Adrenal gland (tissue), 12 donors: ENCODE results near the gene PNPLA2. TPM values are rescaled to one million over a fixed set of nuclear protein-coding genes. Genes with fewer than 3 reads are reported as not detected.

Experiments used
- DNase-seq, 7 donors: peaks; one replicate each; pipeline ENCODE4 v3.0.0-alpha.2; 2019 to 2020
- H3K27ac ChIP-seq, 5 donors: fragments of 200-600 bp; sonication (generic) in 4 of 5; 1 replicate in 3 of 5; 2 replicates in 2 of 5; pipeline versions ENCODE4 v1.5.1 to v1.8.0; 2016 to 2020; ENCODE audit warnings: mild to moderate bottlenecking in 1 of 5
- H3K27me3 ChIP-seq: fragments of 200-600 bp; 2 replicates; pipeline ENCODE4 v1.8.0; 2021
- H3K36me3 ChIP-seq, 2 donors: fragments of 200-600 bp; replicated peaks in 1 of 2; 1 replicate in 1 of 2; 2 replicates in 1 of 2; pipeline versions ENCODE4 v1.5.1 to v1.8.0; 2018 to 2022
- H3K4me1 ChIP-seq, 2 donors: fragments of 200-600 bp; replicated peaks in 1 of 2; 1 replicate in 1 of 2; 2 replicates in 1 of 2; pipeline versions ENCODE4 v1.5.1 to v1.8.0; 2018 to 2021
- H3K4me3 ChIP-seq, 4 donors: fragments of 200-600 bp; sonication (generic) in 3 of 4; one replicate each; pipeline ENCODE4 v1.5.1; 2016 to 2018
- H3K9me3 ChIP-seq, 3 donors: fragments of 200-600 bp; sonication (generic) in 1 of 3; replicated peaks in 1 of 3; 1 replicate in 2 of 3; 2 replicates in 1 of 3; pipeline versions ENCODE4 v1.5.1 to v1.8.0; 2016 to 2021
- POLR2A ChIP-seq, 2 donors: fragments of 450-650 bp; IDR thresholded peaks; one replicate each; pipeline ENCODE4 v1.6.1; 2017; ENCODE audit warnings: antibody characterized with exemption in 2 of 2, mild to moderate bottlenecking in 2 of 2, moderate library complexity in 1 of 2
- WGBS, 4 donors: extraction: QIAGEN DNeasy Blood & Tissue Kit in 2 of 4; methylation state at CpG; one replicate each; pipeline versions ENCODE4 v1.1.5 to v1.1.7; 2013 to 2017; 5-methylcytosine and 5-hydroxymethylcytosine counted together
- intact Hi-C, 2 donors: fragments of 100-400 bp; cut with DNase I; formaldehyde crosslinking; loops; one replicate each; pipeline versions ENCODE4 v1.14.1 to v1.15.0; 2022 to 2023
- polyA plus RNA-seq, 3 donors: library from polyadenylated mRNA; stranded (reverse); fragments of 200-250 nt in 2 of 3; fragments of 350-450 nt in 1 of 3; fragmentation: Illumina TruSeq in 1 of 3; extraction: RNeasy Lipid Tissue Mini Kit (QIAGEN cat#74804) in 1 of 3; gene quantifications; one replicate each; pipeline ENCODE4 v1.2.3, GENCODE V29; 2013 to 2014
- total RNA-seq, 9 donors: library from RNA; depleted of rRNA in 4 of 9; stranded (reverse); fragments of >200 nt in 4 of 9; fragments of 120-200 nt in 1 of 9; fragmentation: NEBNext Ultra II Directional in 1 of 9; extraction: Animal tissue kit (Norgen Biotek cat#: 25700) in 1 of 9; gene quantifications; one replicate each; pipeline versions ENCODE4 v1.1.0 to v1.2.4, GENCODE V29; 2013 to 2023
- TF ChIP-seq, protein P1 (sequence below), 6 experiments: fragments of 450-650 bp in 4 of 6; fragments of 200-600 bp in 2 of 6; sonication (generic) in 1 of 6; IDR thresholded peaks; 1 replicate in 5 of 6; 2 replicates in 1 of 6; pipeline versions ENCODE4 v1.5.1 to v1.8.0; 2016 to 2021; ENCODE audit warnings: antibody characterized with exemption in 6 of 6, mild to moderate bottlenecking in 2 of 6, moderate library complexity in 1 of 6
- donor health status: healthy with polysubstance abuse.
- donor health status: Bipolar disorder and iron deficiency.
- donor health status: DM: yes; HTN: yes; CAD: no.
- donor health status: DM: no; HTN: no; CAD: no.
- donor health status: DM: no; HTN: no; CAD: no.
- donor health status: DM: yes; HTN: yes; CAD: no.

Gene PNPLA2
- total and polyA plus RNA-seq, 12 donors = 24.1 to 403 (median 124) TPM

DNA sequence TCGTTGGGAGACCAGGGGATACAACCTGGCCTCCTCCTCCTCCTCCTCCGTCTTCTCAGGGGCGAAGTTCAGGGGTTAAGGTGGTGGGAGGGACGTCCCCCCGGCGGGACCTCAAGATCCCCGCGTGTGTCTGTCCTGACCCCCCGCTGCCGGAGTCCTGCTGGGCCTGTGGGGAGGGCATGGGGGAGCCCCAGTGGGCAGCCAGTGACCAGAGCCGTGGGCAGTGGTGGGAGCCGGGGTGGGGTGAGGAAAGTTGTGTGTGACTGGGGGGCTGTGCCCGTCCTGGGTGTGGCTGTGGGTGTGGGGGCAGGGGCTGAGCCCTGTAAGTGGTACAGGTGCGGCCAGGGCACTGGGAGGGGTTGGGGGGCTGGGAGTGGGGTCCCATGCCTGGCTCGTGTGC, 34.0 kb downstream of the PNPLA2 start:
- H3K4me3 ChIP-seq = no peak overlapping the region
- TF ChIP-seq, protein P1, sequence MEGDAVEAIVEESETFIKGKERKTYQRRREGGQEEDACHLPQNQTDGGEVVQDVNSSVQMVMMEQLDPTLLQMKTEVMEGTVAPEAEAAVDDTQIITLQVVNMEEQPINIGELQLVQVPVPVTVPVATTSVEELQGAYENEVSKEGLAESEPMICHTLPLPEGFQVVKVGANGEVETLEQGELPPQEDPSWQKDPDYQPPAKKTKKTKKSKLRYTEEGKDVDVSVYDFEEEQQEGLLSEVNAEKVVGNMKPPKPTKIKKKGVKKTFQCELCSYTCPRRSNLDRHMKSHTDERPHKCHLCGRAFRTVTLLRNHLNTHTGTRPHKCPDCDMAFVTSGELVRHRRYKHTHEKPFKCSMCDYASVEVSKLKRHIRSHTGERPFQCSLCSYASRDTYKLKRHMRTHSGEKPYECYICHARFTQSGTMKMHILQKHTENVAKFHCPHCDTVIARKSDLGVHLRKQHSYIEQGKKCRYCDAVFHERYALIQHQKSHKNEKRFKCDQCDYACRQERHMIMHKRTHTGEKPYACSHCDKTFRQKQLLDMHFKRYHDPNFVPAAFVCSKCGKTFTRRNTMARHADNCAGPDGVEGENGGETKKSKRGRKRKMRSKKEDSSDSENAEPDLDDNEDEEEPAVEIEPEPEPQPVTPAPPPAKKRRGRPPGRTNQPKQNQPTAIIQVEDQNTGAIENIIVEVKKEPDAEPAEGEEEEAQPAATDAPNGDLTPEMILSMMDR (IDR thresholded peaks at IDR 0.05) = no peak
- TF ChIP-seq POLR2A (IDR thresholded peaks at IDR 0.05) = no peak
- 79 to 93% (median 88%) methylated on average over 5 to 15 of the region's 15 CpGs for WGBS, 4 donors
- H3K9me3 ChIP-seq = no peaks in the 10 kb centered on the region
- no peak for DNase-seq
- intact Hi-C loops = no loop called here
- no peaks in the 10 kb centered on the region for H3K36me3 ChIP-seq
- peaks cover 10 to 13% of the 10 kb centered on the region in 2 donors for H3K4me1 ChIP-seq
- no peaks in the 10 kb centered on the region for H3K27me3 ChIP-seq
- no peak overlapping the region for H3K27ac ChIP-seq

DNA sequence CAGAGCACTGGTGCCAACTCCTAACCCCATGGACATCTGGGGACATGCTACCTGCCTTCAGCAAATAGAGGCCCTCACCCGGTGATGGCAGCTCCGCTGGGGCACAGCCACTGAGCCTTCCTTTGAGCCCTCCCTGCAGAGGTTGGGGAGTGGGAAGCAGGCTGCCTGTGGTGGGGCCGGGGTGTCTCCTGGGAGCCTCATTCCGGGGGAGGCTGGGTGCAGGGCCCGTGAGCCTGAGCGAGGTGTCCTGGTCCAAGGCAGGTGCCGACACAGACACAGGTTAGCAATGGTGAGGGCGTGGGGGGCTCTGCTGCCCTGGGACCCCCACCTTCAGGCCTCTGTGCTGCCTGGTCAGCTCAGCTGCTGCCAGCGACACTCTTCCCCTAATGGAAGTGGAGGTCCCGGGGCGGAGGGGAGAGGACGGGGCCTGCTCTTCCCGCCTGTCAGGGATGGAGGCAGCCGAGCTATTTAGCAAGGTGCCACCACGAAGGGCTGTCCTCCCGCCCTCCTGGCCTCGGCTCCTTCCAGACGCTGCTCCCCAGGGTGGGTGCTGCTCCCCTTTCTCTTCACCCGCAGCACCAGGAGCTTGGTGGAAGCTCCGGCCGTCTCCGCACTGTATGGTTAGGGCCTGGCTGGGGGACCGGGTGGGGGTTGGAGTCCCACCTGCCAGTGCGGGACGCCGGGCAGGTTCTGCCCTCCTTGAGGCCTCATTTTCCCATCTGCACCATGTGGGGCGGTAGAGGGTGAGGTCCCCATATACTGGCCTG, 35.2 kb downstream of the PNPLA2 start:
- Histone ChIP-seq H3K4me1 (peaks cover 4 to 6% of the 10 kb centered on the region in 2 donors), H3K36me3 (no peaks in the 10 kb centered on the region), H3K9me3 (no peaks in the 10 kb centered on the region), H3K4me3 (no peak overlapping the region), H3K27ac (no peak overlapping the region), H3K27me3 (no peaks in the 10 kb centered on the region)
- WGBS, 4 donors = 91 to 95% (median 93%) methylated on average over 22 to 27 of the region's 27 CpGs
- no peak for TF ChIP-seq POLR2A (IDR thresholded peaks at IDR 0.05)
- TF ChIP-seq, protein P1 (IDR thresholded peaks at IDR 0.05) = no peak
- intact Hi-C loops = no loop called here
- no peak for DNase-seq

DNA sequence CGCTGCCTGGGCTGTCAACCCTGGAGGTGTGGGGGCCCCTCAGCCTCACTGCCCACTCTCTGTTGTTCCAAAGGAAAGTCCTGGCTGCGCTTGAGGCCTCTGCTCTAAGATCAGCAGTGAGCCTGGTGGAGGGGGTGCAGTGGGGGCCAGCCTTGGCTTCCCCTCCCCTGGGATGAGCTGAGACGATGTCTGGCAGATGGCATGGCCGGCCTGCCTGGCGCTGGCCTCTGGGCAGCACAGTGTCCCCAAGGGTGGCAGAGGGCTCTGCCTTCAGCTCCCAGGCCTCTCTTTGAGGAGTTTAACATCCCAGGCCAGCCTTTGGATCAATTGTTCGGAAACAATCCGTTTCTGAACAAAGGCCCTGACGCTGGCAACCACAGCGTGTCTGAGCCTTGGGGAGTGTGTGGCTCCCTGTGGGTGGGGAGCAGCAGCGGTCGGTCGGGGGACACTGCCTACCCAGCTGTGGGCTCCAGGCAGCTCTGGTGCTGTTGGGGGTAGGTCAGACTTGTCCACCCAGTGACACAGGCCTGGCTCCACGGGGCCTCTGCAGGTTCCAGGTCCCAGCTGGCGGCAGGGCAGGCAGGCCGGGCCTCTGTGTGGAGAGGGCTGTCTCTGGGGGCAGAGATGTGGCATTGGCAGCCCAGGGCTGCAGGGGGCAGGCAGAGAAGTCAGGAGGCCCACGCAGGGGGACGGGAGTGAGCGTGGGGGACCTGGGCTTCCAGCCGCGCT, 36.1 kb downstream of the PNPLA2 start:
- intact Hi-C loops = no loop called here
- TF ChIP-seq, protein P1 (IDR thresholded peaks at IDR 0.05) = no peak
- no peak for TF ChIP-seq POLR2A (IDR thresholded peaks at IDR 0.05)
- WGBS, 4 donors = 85 to 100% (median 91%) methylated on average over 1 to 20 of the region's 20 CpGs

DNA sequence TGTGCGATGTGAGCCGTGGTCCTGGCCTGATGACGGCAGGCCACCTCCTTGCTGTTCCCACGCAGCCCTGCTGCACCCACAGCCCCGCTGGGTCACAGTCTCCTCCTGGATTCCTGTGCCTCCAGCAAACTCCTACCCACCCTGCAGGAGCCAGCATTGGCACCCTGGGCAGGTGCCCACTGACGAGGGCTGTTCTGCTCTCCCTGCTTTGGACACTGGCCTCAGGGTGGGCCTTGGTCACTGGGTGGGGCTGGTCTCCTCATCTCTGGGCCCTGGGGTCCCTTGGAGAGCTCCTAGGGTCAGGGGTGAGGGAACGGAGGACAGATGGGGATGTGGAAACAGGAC, 36.6 kb downstream of the PNPLA2 start:
- Histone ChIP-seq H3K4me1 (peaks cover 0 to 9% of the 10 kb centered on the region in 2 donors), H3K27me3 (no peaks in the 10 kb centered on the region), H3K9me3 (no peaks in the 10 kb centered on the region), H3K4me3 (no peak overlapping the region), H3K27ac (no peak overlapping the region), H3K36me3 (no peaks in the 10 kb centered on the region)
- TF ChIP-seq POLR2A (IDR thresholded peaks at IDR 0.05) = no peak
- TF ChIP-seq, protein P1 (IDR thresholded peaks at IDR 0.05) = no peak
- no peak for DNase-seq
- intact Hi-C loops = no loop called here
- 88 to 91% (median 89%) methylated on average over 3 to 7 of the region's 7 CpGs for WGBS, 4 donors

More for the DNA sequence above, 36.1 kb downstream of the PNPLA2 start:
- no peaks in the 10 kb centered on the region for H3K36me3 ChIP-seq
- no peaks in the 10 kb centered on the region for H3K9me3 ChIP-seq
- DNase-seq = no peak
- H3K27ac ChIP-seq = no peak overlapping the region
- H3K4me1 ChIP-seq = peaks cover 0 to 3% of the 10 kb centered on the region in 2 donors
- no peak overlapping the region for H3K4me3 ChIP-seq
- no peaks in the 10 kb centered on the region for H3K27me3 ChIP-seq
